Stimulated activated CD4-positive, alpha-beta T cell treated with anti-CD3 and anti-CD28 coated beads, Interleukin-4, amount 100 ng/mL, for 48 hours (primary cell): Measurements from ENCODE around the gene AXDND1.

Experiments used
- DNase-seq, 2 donors: peaks; one replicate each; pipeline ENCODE4 v3.0.0-alpha.2; 2020; ENCODE audit warnings: low read depth in 2 of 2

AXDND1 gene

GRCh38 chr1:179575497-179576314, 209.9 kb downstream of the AXDND1 start, which contains the start of gene NPHS2:
Gene NPHS2 (minus strand): TSS chr1:179575948. CDS start chr1:179575864, 84 bp downstream.
- no peak for DNase-seq

GRCh38 chr1:179576509-179576908, 210.7 kb downstream of the AXDND1 start:
- no peak for DNase-seq

GRCh38 chr1:179583771-179584320, 218.1 kb downstream of the AXDND1 start:
- DNase-seq = no peak

GRCh38 chr1:179586107-179586823, 220.5 kb downstream of the AXDND1 start:
- DNase-seq = no peak

GRCh38 chr1:179587336-179587735, 221.6 kb downstream of the AXDND1 start:
- DNase-seq = no peak

- no peak for DNase-seq
These were observed 222.8 kb downstream of the AXDND1 start for GRCh38 chr1:179588425-179589024.

GRCh38 chr1:179589509-179589908, 223.7 kb downstream of the AXDND1 start:
- no peak for DNase-seq

- no peak for DNase-seq
These were observed 224.9 kb downstream of the AXDND1 start for GRCh38 chr1:179590671-179591070.

GRCh38 chr1:179591253-179591591, 225.5 kb downstream of the AXDND1 start:
- no peak for DNase-seq

GRCh38 chr1:179591592-179592580, 226.1 kb downstream of the AXDND1 start, which contains the start of gene TDRD5:
Gene TDRD5 (plus strand): TSS chr1:179591832. CDS start chr1:179592616, 784 bp downstream.
- no peak for DNase-seq

- DNase-seq = no peak
These were observed 232.9 kb downstream of the AXDND1 start for GRCh38 chr1:179598631-179599030.

- DNase-seq = no peak
These were observed 234.0 kb downstream of the AXDND1 start for GRCh38 chr1:179599623-179600249.

- DNase-seq = no peak
These were observed 235.3 kb downstream of the AXDND1 start for GRCh38 chr1:179601093-179601492.
